Activated T-cell treated with anti-CD3 and anti-CD28 coated beads for 4 hours (primary cell): ENCODE data around the gene CTNNA2.

ENCODE experiments used
- DNase-seq: peaks from one replicate; pipeline ENCODE4 v3.0.0-alpha.2; 2020

Gene CTNNA2

GRCh38 chr2:79861059-79861374 is 348.2 kb downstream of the CTNNA2 start:
- DNase-seq: no peak

GRCh38 chr2:79862756-79863155 is 349.9 kb downstream of the CTNNA2 start:
- no peak for DNase-seq

- DNase-seq: no peak
Measured at GRCh38 chr2:79872656-79873055, 359.8 kb downstream of the CTNNA2 start.

- DNase-seq: no peak
Measured at GRCh38 chr2:79874015-79874414, 361.2 kb downstream of the CTNNA2 start.

- no peak for DNase-seq
Measured at GRCh38 chr2:79876430-79876829, 363.6 kb downstream of the CTNNA2 start.

- DNase-seq: no peak
Measured at GRCh38 chr2:79882548-79882947, 369.7 kb downstream of the CTNNA2 start.

GRCh38 chr2:79887747-79888374 is 375.0 kb downstream of the CTNNA2 start:
- DNase-seq: peak; percentile 0

- no peak for DNase-seq
Measured at GRCh38 chr2:79892123-79892522, 379.3 kb downstream of the CTNNA2 start.

- DNase-seq: no peak
Measured at GRCh38 chr2:79899196-79899595, 386.3 kb downstream of the CTNNA2 start.

GRCh38 chr2:79901161-79901560 is 388.3 kb downstream of the CTNNA2 start:
- no peak for DNase-seq

- no peak for DNase-seq
Measured at GRCh38 chr2:79903222-79904000, 390.6 kb downstream of the CTNNA2 start.

GRCh38 chr2:79906139-79906890 is 393.5 kb downstream of the CTNNA2 start:
- no peak for DNase-seq

GRCh38 chr2:79909521-79909920 is 396.7 kb downstream of the CTNNA2 start:
- no peak for DNase-seq

GRCh38 chr2:79910643-79911042 is 397.8 kb downstream of the CTNNA2 start:
- no peak for DNase-seq

- DNase-seq: no peak
Measured at GRCh38 chr2:79915455-79915854, 402.6 kb downstream of the CTNNA2 start.

GRCh38 chr2:79916285-79916684 is 403.4 kb downstream of the CTNNA2 start:
- DNase-seq: no peak

- no peak for DNase-seq
Measured at GRCh38 chr2:79920512-79921076, 407.7 kb downstream of the CTNNA2 start.

- DNase-seq: no peak
Measured at GRCh38 chr2:79929624-79930023, 416.8 kb downstream of the CTNNA2 start.

GRCh38 chr2:79935046-79935732 is 422.3 kb downstream of the CTNNA2 start:
- no peak for DNase-seq

GRCh38 chr2:79935771-79936657 is 423.2 kb downstream of the CTNNA2 start:
- DNase-seq: no peak

- no peak for DNase-seq
Measured at GRCh38 chr2:79936715-79937114, 423.9 kb downstream of the CTNNA2 start.

GRCh38 chr2:79938648-79939047 is 425.8 kb downstream of the CTNNA2 start:
- DNase-seq: no peak
